K562 (cell line): ENCODE results near the gene PIP4K2A. TPM values are rescaled to one million over a fixed set of nuclear protein-coding genes. Genes with fewer than 3 reads are reported as not detected.

Experiments
- ATAC-seq: fragments of 200-7000 bp; cut with Tn5 transposase; 3 replicates; pipeline ENCODE4 v1.9.1; 2020; ENCODE audit warnings: moderate library complexity
- BruUV-seq: library from RNA; stranded (reverse); fragments of 400-500 nt; replicated peaks from 2 replicates; lab custom pipeline; 2021; lab: Mats Ljungman, UMichigan
- CTCF ChIA-PET: fragments of 300-600 bp; formaldehyde crosslinking; extraction: SDS; loops from one replicate; lab custom pipeline; 2021; ENCODE audit warnings: low intra/inter-chr PET ratio; lab: Yijun Ruan, JAX
- POLR2A ChIA-PET: fragments of 300-600, 350-650 bp; sonication (Branson Sonifier 250); formaldehyde crosslinking; extraction: SDS; loops from one replicate; lab custom pipeline; 2021; ENCODE audit warnings: antibody characterized with exemption, inconsistent platforms; lab: Yijun Ruan, JAX
- DNase-seq, 4 experiments: peaks; one replicate each; pipeline versions ENCODE4 v3.0.0 to v3.0.0-alpha.2; 2011 to 2018; ENCODE audit warnings: low spot score in 3 of 4, mixed read lengths in 3 of 4; ENCODE audit errors: extremely low read depth in 1 of 4
- FAIRE-seq: peaks from 2 replicates; lab custom pipeline; 2011; peaks lifted over from hg19 to GRCh38; lab: Jason Lieb, UNC
- H2AFZ ChIP-seq: 2 replicates; pipeline ENCODE4 v1.6.0; 2011; ENCODE audit warnings: low read depth, low read length, control low read depth, inconsistent platforms
- H3K27ac ChIP-seq: fragments of 200-600 bp; 3 replicates; pipeline ENCODE4 v1.8.0; 2011; ENCODE audit warnings: low read depth, mild to moderate bottlenecking, control low read depth, inconsistent platforms, low read length, moderate library complexity, mixed read lengths; ENCODE audit errors: extremely low read depth
- H3K27me3 ChIP-seq, 2 experiments: fragments of 300-600 bp in 1 of 2; 2 replicates in 1 of 2; 3 replicates in 1 of 2; pipeline versions ENCODE4 v1.6.0 to v1.8.0; 2011; ENCODE audit warnings: inconsistent platforms in 2 of 2, low read length in 2 of 2, mild to moderate bottlenecking in 1 of 2, mixed read lengths in 1 of 2, moderate library complexity in 1 of 2; ENCODE audit not compliant: control insufficient read depth in 2 of 2, insufficient read depth in 2 of 2
- H3K36me3 ChIP-seq: fragments of 300-600 bp; 3 replicates; pipeline ENCODE4 v1.8.0; 2011; ENCODE audit warnings: mild to moderate bottlenecking, low read length, inconsistent platforms; ENCODE audit not compliant: control insufficient read depth, insufficient read depth
- H3K4me1 ChIP-seq, 2 experiments: fragments of 200-600 bp in 1 of 2; replicated peaks in 1 of 2; 2 replicates in 1 of 2; 3 replicates in 1 of 2; pipeline versions ENCODE4 v1.5.1 to v1.8.0; 2011; ENCODE audit warnings: inconsistent platforms in 2 of 2, low read length in 2 of 2, mild to moderate bottlenecking in 1 of 2, mixed read lengths in 1 of 2, moderate library complexity in 1 of 2; ENCODE audit not compliant: control insufficient read depth in 2 of 2, insufficient read depth in 2 of 2
- H3K4me2 ChIP-seq: 2 replicates; pipeline ENCODE4 v1.6.1; 2011; ENCODE audit warnings: low read length, control low read depth, inconsistent platforms, mixed read lengths; ENCODE audit not compliant: insufficient read depth
- H3K4me3 ChIP-seq: fragments of 200-600 bp; sonication (generic), shearing (Covaris generic); 2 replicates; pipeline ENCODE4 v1.5.1; 2016; ENCODE audit warnings: control low read depth, inconsistent platforms
- H3K79me2 ChIP-seq: fragments of 200-600 bp; 3 replicates; pipeline ENCODE4 v1.8.0; 2011; ENCODE audit warnings: low read length, inconsistent platforms; ENCODE audit not compliant: control insufficient read depth, insufficient read depth
- H3K9ac ChIP-seq, 2 experiments: 2 replicates each; pipeline versions ENCODE4 v1.6.0 to v1.6.1; 2011; ENCODE audit warnings: low read depth in 2 of 2, low read length in 2 of 2, control low read depth in 1 of 2, inconsistent platforms in 1 of 2, mild to moderate bottlenecking in 1 of 2, mixed read lengths in 1 of 2; ENCODE audit not compliant: insufficient read depth in 1 of 2
- H3K9me1 ChIP-seq: one replicate; pipeline ENCODE4 v1.6.0; 2011; ENCODE audit warnings: inconsistent platforms, mild to moderate bottlenecking, low read length, moderate library complexity; ENCODE audit not compliant: control insufficient read depth, insufficient read depth
- H3K9me3 ChIP-seq: replicated peaks from 2 replicates; pipeline ENCODE4 v1.5.1; 2011; ENCODE audit warnings: low read depth, low read length, inconsistent platforms; ENCODE audit not compliant: control insufficient read depth, insufficient read depth
- H4K20me1 ChIP-seq: replicated peaks from 2 replicates; pipeline ENCODE4 v1.6.1; 2011; ENCODE audit warnings: low read length, inconsistent platforms, mixed read lengths; ENCODE audit not compliant: control insufficient read depth, insufficient read depth
- CBFA2T3 ChIP-seq: fragments of 450-650 bp; IDR thresholded peaks from 2 replicates; pipeline ENCODE4 v1.6.1; 2017
- CTBP1 ChIP-seq: fragments of 450-650 bp; IDR thresholded peaks from 2 replicates; pipeline ENCODE4 v1.6.1; 2016; ENCODE audit warnings: borderline replicate concordance
- EP300 ChIP-seq: IDR thresholded peaks from 2 replicates; pipeline ENCODE4 v1.6.1; 2012; ENCODE audit warnings: low read length, improper control_type of control experiment
- ETV1 ChIP-seq: fragments of 450-650 bp; conservative IDR thresholded peaks from 2 replicates; pipeline ENCODE4 v1.6.1; 2016; ENCODE audit warnings: missing genetic modification characterization, control low read depth, low read depth, missing compliant biosample characterization
- GABPB1 ChIP-seq: sonication (generic); formaldehyde crosslinking; IDR thresholded peaks from 2 replicates; pipeline ENCODE4 v1.8.0; 2022; ENCODE audit warnings: mild to moderate bottlenecking, missing genetic modification reagents
- MTA2 ChIP-seq: fragments of 450-650 bp; IDR thresholded peaks from 2 replicates; pipeline ENCODE4 v1.6.1; 2016; ENCODE audit warnings: low read depth
- NEUROD1 ChIP-seq: fragments of 150-350 bp; IDR thresholded peaks from 2 replicates; pipeline ENCODE4 v1.6.1; 2014; ENCODE audit warnings: borderline replicate concordance, low read length, low read depth; ENCODE audit not compliant: partially characterized antibody
- NR2C2 ChIP-seq, 2 experiments: fragments of 200-800 bp in 1 of 2; sonication (Bioruptor generic) in 1 of 2; sonication (generic) in 1 of 2; formaldehyde crosslinking in 1 of 2; IDR thresholded peaks; 2 replicates each; pipeline versions ENCODE4 v1.6.1 to v1.8.0; 2016 to 2022; ENCODE audit warnings: mild to moderate bottlenecking in 1 of 2, missing compliant biosample characterization in 1 of 2, missing genetic modification characterization in 1 of 2, missing genetic modification reagents in 1 of 2
- RCOR1 ChIP-seq, 2 experiments: IDR thresholded peaks; 2 replicates each; pipeline ENCODE4 v1.6.1; 2012; ENCODE audit warnings: low read depth in 2 of 2, low read length in 2 of 2, borderline replicate concordance in 1 of 2, improper control_type of control experiment in 1 of 2
- ZBTB17 ChIP-seq: fragments of 450-650 bp; formaldehyde crosslinking; IDR thresholded peaks from 2 replicates; pipeline ENCODE4 v1.4.0; 2020; ENCODE audit warnings: mild to moderate bottlenecking
- ZC3H8 ChIP-seq: fragments of 450-650 bp; IDR thresholded peaks from 2 replicates; pipeline ENCODE4 v1.6.1; 2017
- ZNF766 ChIP-seq: fragments of 200-800 bp; sonication (Bioruptor generic); conservative IDR thresholded peaks from 2 replicates; pipeline ENCODE4 v1.6.1; 2016; ENCODE audit warnings: missing genetic modification characterization, missing compliant biosample characterization
- WGBS: fragments of 100-300 bp; shearing (Covaris generic); methylation state at CpG from one replicate; pipeline ENCODE4 v1.1.6; 2016; ENCODE audit warnings: low coverage, mixed read lengths; ENCODE audit not compliant: insufficient coverage; ENCODE audit errors: missing lambda C conversion rate; 5-methylcytosine and 5-hydroxymethylcytosine counted together
- in situ Hi-C: fragments of 300-500 bp; cut with MboI; formaldehyde crosslinking; loops from 4 replicates; pipeline ENCODE4 v1.15.0; 2018; ENCODE audit warnings: inconsistent platforms, mixed read lengths
- intact Hi-C: fragments of 100-400 bp; cut with micrococcal nuclease; formaldehyde crosslinking; loops from 2 replicates; pipeline ENCODE4 v1.14.2; 2022
- polyA plus RNA-seq, 8 experiments: library from polyadenylated mRNA; depleted of rRNA in 4 of 8; stranded (reverse) in 5 of 8; unstranded in 3 of 8; fragments of >200 nt; fragmentation: Nextera tagmentation in 2 of 8; fragmentation: Illumina TruSeq in 1 of 8; extraction: Ambion mirVana in 2 of 8; extraction: Trizol in 1 of 8; gene quantifications; 2 replicates each; pipeline versions ENCODE4 v1.2.1 to v1.2.3, GENCODE V29; 2011 to 2014; ENCODE audit warnings: inconsistent platforms in 1 of 8, missing spikeins in 1 of 8
- total RNA-seq, 7 experiments: library from RNA; depleted of rRNA in 6 of 7; stranded (reverse); fragments of >200 nt in 6 of 7; fragmentation: Illumina TruSeq in 2 of 7; extraction: Trizol in 2 of 7; gene quantifications; 2 replicates each; pipeline versions ENCODE4 v1.2.1 to v1.2.3, GENCODE V29; 2011 to 2021; ENCODE audit warnings: low replicate concordance in 1 of 7
- TF ChIP-seq, protein P1 (sequence below): sonication (generic); formaldehyde crosslinking; IDR thresholded peaks from 2 replicates; pipeline ENCODE4 v1.8.0; 2023; ENCODE audit warnings: mild to moderate bottlenecking, missing genetic modification reagents

Gene PIP4K2A
- total and polyA plus RNA-seq, 9 of the 15 experiments (the other 6 are each of a cell fraction or from before 2014, with no cell fraction given): 35.6 to 117 (median 71.9) TPM

DNA sequence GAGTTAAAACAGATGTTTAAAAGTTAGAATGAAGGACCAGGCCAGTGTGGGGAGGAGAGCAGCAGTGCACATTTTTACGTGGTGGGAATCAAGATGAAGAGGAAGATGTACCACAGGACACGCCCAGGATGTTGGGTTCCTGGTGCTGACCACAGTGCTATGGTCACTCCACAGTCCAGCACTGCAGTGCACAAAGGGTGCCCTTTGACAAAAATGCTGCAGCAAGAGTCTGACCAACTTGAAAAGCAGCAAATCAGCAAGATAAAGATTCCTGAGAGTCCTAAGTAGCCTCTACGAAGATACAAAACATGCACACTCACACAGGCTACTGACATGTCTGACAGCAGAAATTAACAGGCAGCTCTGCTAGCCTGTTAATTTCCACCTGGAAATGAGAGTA lies 107.1 kb downstream of the PIP4K2A start:
- Histone ChIP-seq H2AFZ (no peak overlapping the region), H3K4me3 (no peak overlapping the region), H3K79me2 (peaks cover 34% of the 10 kb centered on the region; the same call in 2 of the 3 replicates), H3K27ac (no peak overlapping the region), H4K20me1 (no peaks in the 10 kb centered on the region), H3K36me3 (peaks cover 79% of the 10 kb centered on the region; the same call in 2 of the 3 replicates), H3K9ac (no peak overlapping the region), H3K4me1 (peaks cover 0 to 9% of the 10 kb centered on the region in 2 experiments; a peak in 2 of 5 replicates), H3K4me2 (no peak overlapping the region), H3K9me3 (no peaks in the 10 kb centered on the region), H3K9me1 (no peaks in the 10 kb centered on the region), H3K27me3 (no peaks in the 10 kb centered on the region)
- POLR2A ChIA-PET: no interaction called here
- TF ChIP-seq CTBP1 (0 out of 2 replicates have a peak, but pooled peaks have one; percentile 33), NEUROD1 (no peak)
- no peak for ATAC-seq
- DNase-seq: no peak
- no TSS peak for BruUV-seq
- intact Hi-C loops: no loop called here
- CTCF ChIA-PET: no interaction called here
- 60% methylated on average over 3 of the region's 3 CpGs for WGBS
- in situ Hi-C loops: no loop called here
- FAIRE-seq: no peak

DNA sequence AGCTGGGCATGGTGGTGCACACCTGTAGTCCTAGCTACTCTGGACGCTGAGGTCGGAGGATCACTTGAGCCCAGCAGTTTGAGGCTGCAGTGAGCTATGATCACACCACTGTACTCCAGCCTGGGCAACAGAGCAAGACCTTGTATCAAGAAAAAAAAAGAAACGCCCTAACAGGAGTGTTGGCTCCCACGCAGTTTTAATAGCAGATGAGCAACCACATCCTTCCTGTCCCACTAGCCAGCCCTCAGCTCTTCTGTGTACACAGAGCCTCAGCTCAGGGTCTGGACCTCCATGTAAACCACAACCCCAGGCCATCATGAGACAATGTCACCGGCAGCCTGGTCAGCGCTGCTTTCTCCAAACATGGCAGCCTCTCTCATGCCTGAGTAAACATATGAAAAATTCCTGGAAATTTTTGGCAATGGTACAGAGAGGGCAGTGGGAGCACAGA lies 108.2 kb downstream of the PIP4K2A start:
- in situ Hi-C loops: no loop called here
- Histone ChIP-seq H3K9me3 (no peaks in the 10 kb centered on the region), H3K9me1 (no peaks in the 10 kb centered on the region), H3K9ac (no peak overlapping the region), H3K27ac (peak overlapping the region; percentile 35; the same call in 2 of the 3 replicates), H3K27me3 (no peaks in the 10 kb centered on the region), H3K4me1 (peaks cover 0 to 9% of the 10 kb centered on the region in 2 experiments; a peak in 2 of 5 replicates), H3K4me3 (no peak overlapping the region), H4K20me1 (no peaks in the 10 kb centered on the region), H3K36me3 (peaks cover 84% of the 10 kb centered on the region; the same call in 2 of the 3 replicates), H3K4me2 (no peak overlapping the region), H2AFZ (no peak overlapping the region), H3K79me2 (peaks cover 30% of the 10 kb centered on the region; the same call in 2 of the 3 replicates)
- WGBS: 48% methylated on average over 6 of the region's 6 CpGs
- DNase-seq (peak in 2 of 4 experiments; percentile 25 to 47), ATAC-seq (peak; percentile 74), FAIRE-seq (peak; percentile 70)
- POLR2A ChIA-PET: no interaction called here
- intact Hi-C loops: no loop called here
- BruUV-seq: no TSS peak
- CTCF ChIA-PET: no interaction called here
- TF ChIP-seq, protein P1, sequence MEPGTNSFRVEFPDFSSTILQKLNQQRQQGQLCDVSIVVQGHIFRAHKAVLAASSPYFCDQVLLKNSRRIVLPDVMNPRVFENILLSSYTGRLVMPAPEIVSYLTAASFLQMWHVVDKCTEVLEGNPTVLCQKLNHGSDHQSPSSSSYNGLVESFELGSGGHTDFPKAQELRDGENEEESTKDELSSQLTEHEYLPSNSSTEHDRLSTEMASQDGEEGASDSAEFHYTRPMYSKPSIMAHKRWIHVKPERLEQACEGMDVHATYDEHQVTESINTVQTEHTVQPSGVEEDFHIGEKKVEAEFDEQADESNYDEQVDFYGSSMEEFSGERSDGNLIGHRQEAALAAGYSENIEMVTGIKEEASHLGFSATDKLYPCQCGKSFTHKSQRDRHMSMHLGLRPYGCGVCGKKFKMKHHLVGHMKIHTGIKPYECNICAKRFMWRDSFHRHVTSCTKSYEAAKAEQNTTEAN (CRISPR knock-in tag): no peak
- TF ChIP-seq RCOR1 (IDR thresholded peaks at IDR 0.05; ENCODE audit: borderline replicate concordance in 1 of 2, low read depth in 2 of 2, low read length in 2 of 2) (0 out of 4 replicates have a peak, but pooled peaks of 1 of the 2 experiments have one; percentile 15), NR2C2 (CRISPR knock-in tag; IDR thresholded peaks at IDR 0.05) (no peak), NR2C2 (tag; IDR thresholded peaks at IDR 0.05) (peak; percentile 52; the same call in 1 of the 2 replicates), MTA2 (no peak), EP300 (0 out of 2 replicates have a peak, but pooled peaks have one; percentile 16), GABPB1 (CRISPR knock-in tag) (peak; percentile 65; the same call in 1 of the 2 replicates), ZBTB17 (CRISPR knock-in tag) (peak; percentile 26; the same call in 1 of the 2 replicates), CBFA2T3 (peak; percentile 17; the same call in 1 of the 2 replicates), ETV1 (peak; percentile 88), ZNF766 (0 out of 2 replicates have a peak, but pooled peaks have one; percentile 19), CTBP1 (peak; percentile 53; the same call in 1 of the 2 replicates), ZC3H8 (no peak)
